ENCODE measurements around the gene PSME3. TPM values are rescaled to one million over a fixed set of nuclear protein-coding genes. Genes with fewer than 3 reads are reported as not detected.
A peak's percentile ranks its signal among the peaks of the same experiment; 100 is the strongest.
"Not testable (repeated sequence)": the region's sequence is repeated elsewhere in the genome, so short reads cannot be mapped to it uniquely, and the experiment has no call there.

Gene PSME3
- total and polyA plus RNA-seq, 8 donors: 26.4 to 75.8 (median 68.7) TPM

GRCh38 chr17:42853004-42853403, 19.8 kb downstream of the PSME3 start:
- peak overlapping the region; percentile 25 to 49 (median 43) for H3K4me3 ChIP-seq
- peaks cover 0 to 28% (median 0%) of the 10 kb centered on the region in 4 donors for H3K36me3 ChIP-seq
- H3K9me3 ChIP-seq: no peaks in the 10 kb centered on the region
- TF ChIP-seq POLR2A (IDR thresholded peaks at IDR 0.05): no peak
- peak; percentile 4 to 33 (median 12) for TF ChIP-seq POLR2AphosphoS5 (IDR thresholded peaks at IDR 0.05)
- 40 to 66% (median 58%) methylated on average over 4 of the region's 4 CpGs for WGBS, 5 donors
- H3K4me1 ChIP-seq: peaks cover 17 to 52% (median 34%) of the 10 kb centered on the region in 4 donors
- DNase-seq: peak in 1 of 2 donors; percentile 47
- H3K27me3 ChIP-seq: no peaks in the 10 kb centered on the region
- H3K27ac ChIP-seq: peak overlapping the region in 4 of 5 donors; percentile 66 to 86 (median 80)
- intact Hi-C loops (cut with DNase I; ENCODE audit: low total_unique reads): no loop called here

- intact Hi-C loops (cut with DNase I; ENCODE audit: low total_unique reads): no loop called here
- no peak for TF ChIP-seq EP300 (IDR thresholded peaks at IDR 0.05)
- no peak for TF ChIP-seq POLR2AphosphoS5 (IDR thresholded peaks at IDR 0.05)
- no peak for TF ChIP-seq CTCF (IDR thresholded peaks at IDR 0.05)
- no peak for TF ChIP-seq POLR2A (IDR thresholded peaks at IDR 0.05)
- peak overlapping the region; percentile 25 to 49 (median 43) for H3K4me3 ChIP-seq
- WGBS, 5 donors: 58 to 76% (median 67%) methylated on average over 5 of the region's 5 CpGs
- H3K27ac ChIP-seq: peak overlapping the region in 4 of 5 donors; percentile 66 to 86 (median 80)
- H3K36me3 ChIP-seq: peaks cover 0 to 33% (median 0%) of the 10 kb centered on the region in 4 donors
- H3K4me1 ChIP-seq: peaks cover 17 to 52% (median 32%) of the 10 kb centered on the region in 4 donors
- no peak for DNase-seq
- H3K27me3 ChIP-seq: no peaks in the 10 kb centered on the region
- no peaks in the 10 kb centered on the region for H3K9me3 ChIP-seq
Observed at GRCh38 chr17:42853597-42853967, 20.4 kb downstream of the PSME3 start.

GRCh38 chr17:42853968-42854790, 21.0 kb downstream of the PSME3 start:
- H3K4me1 ChIP-seq: peaks cover 15 to 51% (median 32%) of the 10 kb centered on the region in 4 donors
- WGBS, 5 donors: 80 to 89% (median 84%) methylated on average over 14 to 15 of the region's 15 CpGs
- H3K9me3 ChIP-seq: no peaks in the 10 kb centered on the region
- no peak for DNase-seq
- peak overlapping the region in 4 of 5 donors; percentile 66 to 86 (median 80) for H3K27ac ChIP-seq
- intact Hi-C loops (cut with DNase I; ENCODE audit: low total_unique reads): no loop called here
- H3K36me3 ChIP-seq: peaks cover 0 to 39% (median 0%) of the 10 kb centered on the region in 4 donors
- no peaks in the 10 kb centered on the region for H3K27me3 ChIP-seq
- TF ChIP-seq POLR2A (IDR thresholded peaks at IDR 0.05) (no peak), EP300 (IDR thresholded peaks at IDR 0.05) (no peak), CTCF (IDR thresholded peaks at IDR 0.05) (no peak), POLR2AphosphoS5 (IDR thresholded peaks at IDR 0.05) (no peak)
- H3K4me3 ChIP-seq: peak overlapping the region; percentile 25 to 49 (median 43)

GRCh38 chr17:42855048-42855596, 21.9 kb downstream of the PSME3 start:
- no peaks in the 10 kb centered on the region for H3K27me3 ChIP-seq
- H3K27ac ChIP-seq: peak overlapping the region in 2 of 5 donors; percentile 27 to 86
- 59 to 91% (median 76%) methylated on average over 4 to 8 of the region's 8 CpGs for WGBS, 5 donors
- no peak for DNase-seq
- peaks cover 0 to 48% (median 0%) of the 10 kb centered on the region in 4 donors for H3K36me3 ChIP-seq
- peaks cover 6 to 42% (median 24%) of the 10 kb centered on the region in 4 donors for H3K4me1 ChIP-seq
- TF ChIP-seq POLR2A (IDR thresholded peaks at IDR 0.05) (no peak), CTCF (IDR thresholded peaks at IDR 0.05) (no peak), EP300 (IDR thresholded peaks at IDR 0.05) (no peak), POLR2AphosphoS5 (IDR thresholded peaks at IDR 0.05) (no peak)
- no peaks in the 10 kb centered on the region for H3K9me3 ChIP-seq
- intact Hi-C loops (cut with DNase I; ENCODE audit: low total_unique reads): no loop called here
- peak overlapping the region in 2 of 4 donors; percentile 43 to 49 for H3K4me3 ChIP-seq

GRCh38 chr17:42856093-42856492, 22.9 kb downstream of the PSME3 start:
- Histone ChIP-seq H3K36me3 (peaks cover 0 to 48% (median 0%) of the 10 kb centered on the region in 4 donors), H3K4me1 (peaks cover 0 to 34% (median 18%) of the 10 kb centered on the region in 4 donors), H3K27ac (peak overlapping the region in 2 of 5 donors; percentile 27 to 86)
- WGBS, 5 donors: 70 to 92% (median 86%) methylated on average over 4 to 7 of the region's 8 CpGs
- DNase-seq; intact Hi-C loops (cut with DNase I; ENCODE audit: low total_unique reads); H3K4me3 ChIP-seq; H3K9me3 ChIP-seq; H3K27me3 ChIP-seq: not testable (repeated sequence)

GRCh38 chr17:42856516-42856915, 23.3 kb downstream of the PSME3 start:
- H3K27me3 ChIP-seq; H3K4me3 ChIP-seq; DNase-seq; intact Hi-C loops (cut with DNase I; ENCODE audit: low total_unique reads); H3K9me3 ChIP-seq: not testable (repeated sequence)
- H3K36me3 ChIP-seq: peaks cover 0 to 48% (median 0%) of the 10 kb centered on the region in 4 donors
- peak overlapping the region in 1 of 5 donors; percentile 25 for H3K27ac ChIP-seq
- H3K4me1 ChIP-seq: peaks cover 0 to 34% (median 18%) of the 10 kb centered on the region in 4 donors
- WGBS, 5 donors: 80 to 99% (median 84%) methylated on average over 5 to 6 of the region's 8 CpGs
